Astrocyte of the hippocampus (primary cell): ENCODE data around the gene PCDH15.

Experiments
- DNase-seq: peaks from one replicate; pipeline ENCODE4 v3.0.0; 2011; ENCODE audit warnings: low read depth, low spot score

Gene PCDH15

DNA sequence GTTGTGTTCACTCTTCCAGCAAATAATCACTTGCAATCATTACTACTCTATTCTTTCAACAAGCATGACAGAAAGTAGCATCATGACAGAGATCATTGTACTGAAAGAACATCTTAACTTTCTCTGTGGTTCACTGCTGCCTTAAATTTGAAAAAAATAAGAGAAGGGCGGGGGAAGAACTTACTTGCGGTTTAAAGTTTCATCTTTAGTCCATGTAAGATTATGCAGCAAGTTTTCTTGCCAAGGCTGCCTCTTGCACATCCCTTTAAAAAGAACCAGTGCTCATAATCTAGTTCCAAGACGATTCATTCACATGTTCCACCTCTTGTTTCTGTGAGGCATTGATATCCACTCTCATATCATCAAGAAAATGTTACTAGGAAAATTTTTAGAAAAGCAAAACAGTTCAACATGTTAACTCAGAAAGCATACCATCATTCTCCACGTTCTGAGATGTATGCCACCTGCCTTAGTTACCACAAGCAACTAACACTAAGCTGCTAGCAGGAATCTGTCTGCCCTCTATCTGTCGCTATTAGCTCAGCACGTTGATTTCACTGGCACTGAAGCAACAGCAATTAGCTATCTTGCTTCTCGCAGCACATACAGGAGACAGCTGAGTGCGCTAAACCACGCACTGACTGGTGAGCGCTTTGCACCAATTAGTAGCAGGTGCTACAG, at the start of gene PCDH15:
PCDH15 (minus strand) TSS at position 491 of the 681 bp plus-strand sequence. CDS start 136,969 bp downstream, outside the sequence.
- DNase-seq, result peak; percentile 59

GRCh38 chr10:54843932-54844331, 42.9 kb upstream of the PCDH15 start:
- no peak for DNase-seq

DNA sequence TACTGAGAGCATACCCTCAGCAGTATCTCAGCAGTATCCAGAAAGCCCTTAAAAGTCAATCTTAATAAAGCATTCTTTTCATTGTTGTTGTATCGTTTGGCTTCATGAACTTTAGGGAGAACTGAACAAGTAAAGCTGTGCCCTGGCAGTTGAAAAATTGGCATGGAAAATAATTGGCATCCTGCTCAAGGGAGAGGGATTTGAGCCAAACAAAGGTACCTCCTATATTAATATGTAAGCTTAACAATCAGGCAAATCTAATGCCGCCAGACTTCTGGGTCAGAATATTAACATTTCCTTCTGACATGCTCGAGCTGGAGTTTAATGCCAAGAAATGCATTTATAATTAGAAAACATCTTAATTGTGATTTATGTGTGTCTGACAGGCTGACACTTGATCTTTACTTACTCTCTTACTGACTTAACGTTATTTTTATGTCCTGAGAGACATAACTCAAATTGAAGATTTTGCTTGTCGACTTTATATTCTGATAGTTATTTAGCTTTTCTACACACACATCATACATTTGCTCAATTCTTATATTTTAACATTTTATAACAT, 42.1 kb upstream of the PCDH15 start:
- peak; percentile 1 for DNase-seq

- no peak for DNase-seq
These were observed 36.4 kb upstream of the PCDH15 start for GRCh38 chr10:54837479-54837878.

DNA sequence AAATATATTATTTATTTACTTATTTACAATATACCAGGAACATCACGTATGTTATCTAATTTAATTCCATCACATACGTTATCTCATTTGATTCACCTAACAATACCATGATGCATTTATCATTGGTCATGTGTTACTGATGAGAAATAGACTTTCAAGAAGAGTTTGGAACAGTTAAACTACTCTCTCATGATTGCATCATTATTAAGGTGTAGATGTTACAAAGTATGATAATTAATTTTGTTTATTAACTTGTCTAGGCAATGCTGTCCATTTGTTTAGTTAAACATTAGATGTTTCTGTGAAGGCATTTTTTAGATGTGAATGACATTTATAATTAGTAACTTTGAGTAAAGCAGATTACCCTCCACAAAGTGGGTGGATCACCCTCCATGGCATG, 32.0 kb upstream of the PCDH15 start:
- DNase-seq, result no peak

- no peak for DNase-seq
These were observed 26.0 kb upstream of the PCDH15 start for GRCh38 chr10:54826994-54827560.

DNA sequence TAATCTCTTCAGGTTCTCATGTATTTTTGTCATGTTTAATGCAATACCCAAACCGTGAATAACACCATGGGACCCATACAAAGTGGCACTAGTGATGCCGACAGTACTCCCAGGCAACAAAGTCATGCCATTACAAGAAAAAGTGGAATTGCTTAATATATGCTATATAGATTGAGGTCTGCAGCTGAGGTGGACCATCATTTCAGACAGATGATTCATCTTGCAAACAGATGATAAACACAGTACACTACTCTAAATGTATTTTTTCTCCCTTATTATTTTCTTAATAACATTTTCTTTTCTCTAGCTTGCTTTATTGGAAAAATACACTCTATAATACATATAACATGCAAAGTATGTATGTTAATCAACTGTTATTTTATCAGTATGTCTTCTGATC, 14.6 kb upstream of the PCDH15 start:
- no peak for DNase-seq

DNA sequence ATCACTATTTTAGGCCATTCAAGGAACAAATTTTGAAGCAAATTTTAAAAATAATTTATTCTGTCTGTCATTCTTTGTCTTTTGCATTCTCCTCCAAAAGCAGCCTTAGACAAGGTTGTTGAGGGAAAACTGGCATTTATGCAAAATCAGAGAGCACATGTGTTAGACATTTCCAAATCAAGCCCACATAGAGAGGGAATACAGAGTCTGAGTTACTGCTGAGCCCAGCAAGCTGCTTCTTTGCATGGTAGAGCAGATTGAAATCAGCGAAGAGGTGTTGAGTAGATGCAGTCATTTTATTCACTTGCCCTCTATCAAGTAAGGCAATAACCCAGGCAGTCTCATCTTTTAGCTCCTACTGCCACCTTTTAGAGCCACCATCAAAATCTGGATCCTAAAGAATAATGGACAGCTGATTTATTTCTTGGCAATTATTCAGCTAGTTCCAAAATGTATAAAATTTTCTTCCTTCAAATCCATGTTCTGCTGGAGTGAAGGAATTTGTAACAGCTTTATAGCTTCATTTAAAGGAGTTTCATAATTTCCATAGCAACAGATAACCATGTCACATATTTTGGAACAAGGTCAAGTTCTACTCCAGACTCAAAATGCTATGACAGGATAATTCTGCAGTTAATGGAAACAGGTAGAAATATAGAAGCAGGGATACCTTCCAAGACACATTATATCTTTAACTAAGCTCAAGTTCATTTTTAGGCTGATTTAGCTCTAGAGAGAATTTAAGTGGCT, 7.3 kb upstream of the PCDH15 start:
- no peak for DNase-seq

- no peak for DNase-seq
These were observed 1.5 kb downstream of the PCDH15 start for GRCh38 chr10:54799506-54799905.

DNA sequence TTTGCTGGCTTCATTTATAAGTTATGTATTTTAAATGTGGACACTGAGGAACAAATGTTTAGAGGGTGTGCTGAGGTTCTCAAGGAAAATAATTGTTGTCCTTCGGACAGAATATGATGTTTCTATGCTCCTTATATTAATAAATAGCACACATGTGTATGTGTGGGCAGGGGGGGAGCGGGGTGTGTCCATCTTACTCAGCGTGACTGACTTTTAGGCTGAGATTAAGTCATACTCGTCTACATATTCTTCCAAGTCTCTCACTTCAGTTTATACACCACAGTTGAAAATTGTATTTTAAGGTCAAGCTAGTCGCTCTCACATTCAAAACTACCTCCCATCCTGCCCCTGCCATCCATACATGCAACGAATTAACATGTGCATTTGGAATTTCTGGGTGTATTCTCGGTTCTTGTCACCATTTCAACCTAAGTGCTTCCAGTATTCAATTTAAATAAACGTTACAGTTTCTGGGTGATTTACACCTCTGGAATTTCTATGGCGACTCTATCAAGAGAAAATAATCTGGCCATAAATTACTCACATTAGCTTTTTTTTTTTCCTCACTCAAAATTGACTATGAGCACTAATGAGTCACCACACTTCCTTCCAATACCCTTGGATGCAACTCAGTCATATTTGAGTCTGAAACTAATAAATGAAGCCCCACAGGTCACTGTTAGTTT, 3.3 kb downstream of the PCDH15 start:
- DNase-seq, result peak; percentile 31

DNA sequence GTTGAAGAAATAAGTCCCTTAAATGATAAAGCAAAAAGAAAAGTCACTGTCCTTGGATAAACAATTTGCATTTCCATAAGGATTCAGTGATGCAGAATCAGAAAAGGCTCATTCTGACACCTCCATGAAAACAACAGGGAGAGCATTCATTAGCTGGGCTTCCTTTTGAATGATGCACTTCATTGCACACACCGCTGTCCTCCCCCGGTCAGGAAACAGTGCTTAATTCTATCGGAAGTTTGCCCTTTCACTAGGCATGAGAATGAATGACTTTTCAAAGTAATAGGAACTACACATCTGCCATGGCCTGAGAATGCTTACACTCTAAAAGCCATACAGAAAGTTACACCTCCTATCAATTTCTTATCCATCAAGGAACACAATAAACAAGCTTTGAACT, 4.2 kb downstream of the PCDH15 start:
- DNase-seq, result no peak

DNA sequence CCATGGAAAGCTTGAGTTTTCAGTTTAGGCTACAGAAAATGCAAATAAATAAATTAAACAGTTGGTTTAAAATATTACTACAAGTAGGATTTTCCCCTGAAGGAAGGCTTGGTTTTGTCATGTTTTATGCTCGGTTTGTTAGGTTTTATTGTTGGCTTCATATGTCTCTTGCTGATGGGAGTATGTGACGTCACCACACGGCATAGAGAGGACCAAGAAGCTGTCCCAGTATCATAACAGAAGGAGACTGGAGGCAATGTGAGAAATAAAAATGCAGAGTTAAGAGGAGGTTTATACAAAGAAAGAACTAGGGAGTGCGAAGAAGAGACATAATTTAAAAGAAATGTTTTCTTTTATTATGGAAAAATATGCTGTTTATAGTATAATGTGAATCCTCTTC, 24.4 kb downstream of the PCDH15 start:
- DNase-seq, result no peak

GRCh38 chr10:54772468-54773122, 28.4 kb downstream of the PCDH15 start:
- DNase-seq, result no peak

DNA sequence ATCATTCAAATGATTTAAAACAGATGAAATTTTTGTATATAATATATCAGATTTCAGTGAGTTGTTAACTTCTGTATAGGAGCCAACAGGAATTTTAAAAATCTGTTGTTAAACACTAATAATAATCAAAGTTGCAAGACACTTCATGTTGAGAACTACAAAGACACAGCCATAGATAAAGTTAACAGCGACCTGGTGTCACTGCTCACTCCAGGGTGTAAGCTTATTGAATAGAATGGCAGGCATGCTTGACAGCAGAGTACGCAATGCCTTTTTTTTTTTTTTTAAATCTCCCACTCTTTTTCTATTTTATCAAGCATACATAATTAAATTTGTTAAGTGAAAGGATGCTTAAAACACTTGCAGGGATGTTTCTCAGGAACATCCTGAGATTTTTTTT, 32.0 kb downstream of the PCDH15 start:
- no peak for DNase-seq

GRCh38 chr10:54758791-54759190, 42.2 kb downstream of the PCDH15 start:
- no peak for DNase-seq

DNA sequence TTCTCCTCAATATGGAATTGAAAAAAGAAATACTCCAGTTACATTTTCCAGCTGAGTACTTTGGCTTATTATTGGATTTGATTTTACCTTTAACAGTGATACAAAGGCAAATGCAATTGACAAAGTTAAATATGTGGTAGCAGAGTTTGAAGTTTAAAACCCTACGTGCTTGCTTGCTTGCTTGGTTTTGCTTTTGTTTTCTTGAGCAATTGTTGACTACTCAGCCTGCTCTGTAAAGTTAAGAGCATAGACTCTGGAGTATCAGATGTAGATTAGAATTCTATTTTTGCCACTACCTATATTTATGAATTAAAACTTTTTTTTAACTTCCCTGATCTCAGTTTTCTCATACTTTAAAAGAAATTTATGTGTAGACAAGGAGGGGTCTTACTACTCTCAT, 51.4 kb downstream of the PCDH15 start:
- DNase-seq, result no peak

DNA sequence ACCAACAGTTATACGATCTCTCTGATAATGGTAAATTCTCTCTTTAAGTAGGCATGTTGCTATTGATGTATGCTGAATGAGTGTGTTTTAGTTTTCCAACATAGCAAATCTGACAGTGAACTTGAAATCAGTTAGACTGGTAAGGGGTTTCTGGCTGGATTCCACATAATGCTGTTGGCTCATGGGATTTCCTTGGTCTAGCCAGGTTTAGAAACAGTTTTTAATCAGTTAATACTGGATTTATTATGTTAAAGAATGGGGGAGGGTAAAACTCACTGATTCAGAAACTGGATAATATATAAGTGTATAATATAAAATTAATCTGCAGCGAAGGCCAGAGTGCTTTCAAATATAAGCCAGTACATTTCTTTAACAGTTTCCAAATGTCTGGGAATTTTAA, 55.6 kb downstream of the PCDH15 start:
- no peak for DNase-seq

GRCh38 chr10:54742416-54742815, 58.6 kb downstream of the PCDH15 start:
- DNase-seq, result no peak

- no peak for DNase-seq
These were observed 72.5 kb downstream of the PCDH15 start for GRCh38 chr10:54728511-54728910.

DNA sequence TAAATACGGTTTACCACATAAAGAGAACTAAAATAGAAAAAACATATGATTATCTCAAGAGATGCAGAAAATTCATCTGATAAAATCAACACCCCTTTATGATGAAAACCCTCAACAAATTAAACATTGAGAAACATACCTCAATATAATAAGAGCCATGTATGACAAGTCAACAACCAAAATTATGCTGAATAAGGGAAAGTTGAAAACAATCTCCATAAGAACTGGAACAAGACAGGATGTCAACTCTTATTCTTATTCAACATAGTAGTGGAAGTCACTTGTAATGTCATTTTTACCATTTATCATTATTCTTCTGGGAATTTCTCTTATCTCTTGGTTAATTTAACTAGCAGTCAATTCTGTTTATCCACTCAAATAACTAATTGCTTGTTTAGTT, 79.0 kb downstream of the PCDH15 start:
- no peak for DNase-seq

- DNase-seq, result no peak
These were observed 90.1 kb downstream of the PCDH15 start for GRCh38 chr10:54710918-54711317.

GRCh38 chr10:54708591-54708990, 92.4 kb downstream of the PCDH15 start:
- DNase-seq, result no peak
